CD4-positive, alpha-beta T cell treated with Interferon alpha-2 for 1 hour (primary cell): ENCODE measurements around the gene GLI1.
"Not testable (repeated sequence)": the region's sequence is repeated elsewhere in the genome, so short reads cannot be mapped to it uniquely, and the experiment has no call there.

Experiments used
- DNase-seq, 2 donors: peaks; one replicate each; pipeline ENCODE4 v3.0.0-alpha.2; 2020 to 2022

GLI1 gene

GRCh38 chr12:57441846-57442427 is 17.6 kb upstream of the GLI1 start:
- DNase-seq: no peak

- DNase-seq: not testable (repeated sequence)
These were observed 15.2 kb upstream of the GLI1 start for GRCh38 chr12:57444337-57444736.

- DNase-seq: no peak
These were observed 14.8 kb upstream of the GLI1 start for GRCh38 chr12:57444744-57445143.

- DNase-seq: no peak
These were observed 13.2 kb upstream of the GLI1 start for GRCh38 chr12:57446292-57446960.

DNA sequence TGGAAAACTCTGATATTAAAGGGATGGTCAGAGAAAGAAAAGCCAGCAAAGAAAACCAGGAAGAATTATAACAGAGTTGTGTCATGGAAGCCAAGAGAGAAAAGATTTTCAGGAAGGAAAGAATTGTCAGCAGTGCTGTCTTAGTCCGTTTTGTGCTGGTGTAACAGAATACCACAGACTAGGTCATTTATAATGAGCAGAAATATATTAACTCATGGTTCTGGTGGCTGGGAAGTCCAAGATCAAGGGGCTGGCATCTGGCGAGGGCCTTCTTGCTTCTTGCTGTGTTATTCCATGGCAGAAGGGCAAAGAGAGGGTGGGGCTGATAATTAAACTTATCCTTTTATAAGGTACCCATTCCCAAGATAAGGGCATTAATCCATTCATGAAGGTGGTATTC is 10.9 kb upstream of the GLI1 start:
- DNase-seq: no peak

GRCh38 chr12:57449375-57449774 is 10.2 kb upstream of the GLI1 start:
- DNase-seq: no peak

GRCh38 chr12:57450057-57450456 is 9.5 kb upstream of the GLI1 start:
- no peak for DNase-seq

DNA sequence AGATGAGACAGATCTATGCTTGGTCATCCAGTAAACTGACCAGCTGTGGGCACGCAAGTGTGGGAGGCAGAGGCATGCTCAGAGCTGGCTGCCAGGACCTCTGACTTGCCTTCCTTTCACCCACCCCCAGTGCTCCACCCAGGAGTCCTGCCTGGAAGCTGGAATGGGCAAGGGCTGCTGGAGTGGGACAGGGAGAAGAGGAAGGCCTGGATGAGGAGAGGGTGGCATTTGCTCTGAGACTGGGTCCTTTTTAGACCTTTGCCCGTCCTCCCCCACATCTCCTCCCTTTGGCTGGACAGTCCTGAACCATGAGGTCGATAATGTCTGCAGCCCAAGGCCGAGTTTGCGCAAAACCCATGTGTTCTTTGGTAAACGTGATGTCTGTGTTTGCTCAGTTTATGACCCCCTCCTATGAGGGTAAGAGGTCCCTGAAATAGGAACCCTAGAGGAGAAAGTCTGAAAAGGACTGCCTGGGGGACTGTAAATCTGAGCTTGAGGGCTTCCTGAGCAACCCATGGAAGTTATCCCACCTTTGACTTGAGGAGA is 8.3 kb upstream of the GLI1 start:
- no peak for DNase-seq

DNA sequence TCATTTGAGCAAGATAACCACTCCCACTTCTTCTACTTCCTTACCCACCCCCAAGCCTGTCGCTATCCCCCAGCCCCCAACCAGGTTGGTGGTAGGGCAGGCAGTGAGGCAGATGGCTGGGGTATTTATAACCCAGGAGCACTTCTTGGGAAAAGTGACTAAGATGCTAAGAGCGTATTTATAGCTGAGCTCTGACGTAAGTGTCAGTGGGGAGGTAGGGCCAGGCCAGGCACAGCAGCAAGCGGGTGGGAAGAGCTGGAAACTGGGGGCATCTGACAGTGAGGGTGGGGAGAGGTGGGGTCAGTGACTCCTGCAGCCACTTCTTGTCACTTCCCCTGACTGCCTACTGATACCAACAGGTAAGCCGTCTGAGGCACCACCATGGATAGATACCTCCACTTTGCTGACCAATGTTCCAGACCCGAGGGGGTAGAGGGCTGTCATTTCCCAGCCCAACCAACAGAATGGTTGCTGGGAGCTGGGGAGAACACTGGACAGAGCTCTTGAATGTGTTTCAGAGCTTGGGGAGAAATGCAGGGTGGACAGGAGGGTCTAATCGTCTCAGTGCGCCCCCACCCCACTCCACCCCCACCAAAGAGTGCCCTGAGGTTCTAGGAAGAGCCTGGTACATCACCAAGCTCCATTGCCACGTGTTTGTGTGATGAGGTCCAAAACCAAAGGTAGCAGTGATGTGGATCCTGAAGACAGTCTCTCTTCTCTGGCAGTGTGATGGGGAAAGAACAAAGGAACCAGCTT is 7.2 kb upstream of the GLI1 start:
- DNase-seq: no peak

DNA sequence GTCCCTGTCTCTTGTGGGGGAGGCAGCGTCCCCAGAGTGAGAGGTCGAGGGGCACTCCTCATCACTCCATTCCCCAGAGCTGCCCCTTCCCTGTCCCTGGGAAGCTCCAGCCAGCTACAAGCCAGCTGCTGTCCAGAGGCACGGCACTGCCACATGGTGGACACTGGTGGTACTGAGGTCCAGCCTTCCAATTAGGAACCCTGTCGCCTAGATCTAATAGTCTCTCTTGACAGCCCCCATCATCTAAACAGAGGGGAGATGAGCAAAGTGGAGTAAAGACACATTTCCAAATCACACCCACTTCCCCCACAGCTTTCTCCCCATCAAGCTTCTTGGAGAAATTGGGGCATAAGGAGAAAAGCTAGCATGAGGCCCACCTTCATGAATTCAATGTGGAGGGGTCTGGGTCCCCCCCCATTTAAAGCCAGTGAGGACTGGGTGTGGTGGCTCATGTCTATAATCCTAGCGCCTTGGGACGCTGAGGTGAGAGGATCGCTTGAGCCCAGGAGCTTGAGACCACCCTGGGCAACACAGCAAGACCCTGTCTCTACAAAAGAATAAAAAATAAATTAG is 6.6 kb upstream of the GLI1 start:
- peak; percentile 46 to 55 for DNase-seq

DNA sequence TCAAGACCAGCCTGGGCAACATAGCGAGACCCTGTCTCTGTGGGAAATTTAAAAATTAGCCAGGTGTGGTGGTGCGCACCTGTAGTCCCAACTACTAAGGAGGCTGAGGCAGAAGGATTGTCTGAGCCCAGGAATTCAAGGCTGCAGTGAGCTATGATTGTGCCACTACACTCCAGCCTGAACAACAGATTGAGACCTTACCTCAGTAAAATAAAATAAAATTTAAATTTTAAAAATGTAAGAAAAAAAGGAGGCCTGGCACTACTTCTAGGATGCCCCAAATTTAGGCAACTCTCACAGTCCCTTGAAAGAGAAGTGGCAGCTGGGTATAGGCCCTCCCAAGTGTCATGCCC is 5.4 kb upstream of the GLI1 start:
- no peak for DNase-seq

GRCh38 chr12:57454566-57455373 is 4.8 kb upstream of the GLI1 start, which contains the start of gene INHBE:
Gene INHBE (plus strand): TSS chr12:57455307. CDS start chr12:57455537, 230 bp downstream.
- no peak for DNase-seq

GRCh38 chr12:57455374-57456144 is 4.0 kb upstream of the GLI1 start:
- no peak for DNase-seq

DNA sequence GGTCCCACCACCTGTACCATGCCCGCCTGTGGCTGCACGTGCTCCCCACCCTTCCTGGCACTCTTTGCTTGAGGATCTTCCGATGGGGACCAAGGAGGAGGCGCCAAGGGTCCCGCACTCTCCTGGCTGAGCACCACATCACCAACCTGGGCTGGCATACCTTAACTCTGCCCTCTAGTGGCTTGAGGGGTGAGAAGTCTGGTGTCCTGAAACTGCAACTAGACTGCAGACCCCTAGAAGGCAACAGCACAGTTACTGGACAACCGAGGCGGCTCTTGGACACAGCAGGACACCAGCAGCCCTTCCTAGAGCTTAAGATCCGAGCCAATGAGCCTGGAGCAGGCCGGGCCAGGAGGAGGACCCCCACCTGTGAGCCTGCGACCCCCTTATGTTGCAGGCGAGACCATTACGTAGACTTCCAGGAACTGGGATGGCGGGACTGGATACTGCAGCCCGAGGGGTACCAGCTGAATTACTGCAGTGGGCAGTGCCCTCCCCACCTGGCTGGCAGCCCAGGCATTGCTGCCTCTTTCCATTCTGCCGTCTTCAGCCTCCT is 3.4 kb upstream of the GLI1 start:
- peak; percentile 57 to 71 for DNase-seq

DNA sequence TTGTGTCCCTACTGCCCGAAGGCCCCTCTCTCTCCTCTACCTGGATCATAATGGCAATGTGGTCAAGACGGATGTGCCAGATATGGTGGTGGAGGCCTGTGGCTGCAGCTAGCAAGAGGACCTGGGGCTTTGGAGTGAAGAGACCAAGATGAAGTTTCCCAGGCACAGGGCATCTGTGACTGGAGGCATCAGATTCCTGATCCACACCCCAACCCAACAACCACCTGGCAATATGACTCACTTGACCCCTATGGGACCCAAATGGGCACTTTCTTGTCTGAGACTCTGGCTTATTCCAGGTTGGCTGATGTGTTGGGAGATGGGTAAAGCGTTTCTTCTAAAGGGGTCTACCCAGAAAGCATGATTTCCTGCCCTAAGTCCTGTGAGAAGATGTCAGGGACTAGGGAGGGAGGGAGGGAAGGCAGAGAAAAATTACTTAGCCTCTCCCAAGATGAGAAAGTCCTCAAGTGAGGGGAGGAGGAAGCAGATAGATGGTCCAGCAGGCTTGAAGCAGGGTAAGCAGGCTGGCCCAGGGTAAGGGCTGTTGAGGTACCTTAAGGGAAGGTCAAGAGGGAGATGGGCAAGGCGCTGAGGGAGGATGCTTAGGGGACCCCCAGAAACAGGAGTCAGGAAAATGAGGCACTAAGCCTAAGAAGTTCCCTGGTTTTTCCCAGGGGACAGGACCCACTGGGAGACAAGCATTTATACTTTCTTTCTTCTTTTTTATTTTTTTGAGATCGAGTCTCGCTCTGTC is 2.7 kb upstream of the GLI1 start:
- no peak for DNase-seq

- DNase-seq: no peak
These were observed 925 bp upstream of the GLI1 start for GRCh38 chr12:57458665-57459054.

GRCh38 chr12:57459055-57459749 is 383 bp upstream of the GLI1 start:
- DNase-seq: peak; percentile 95 to 96

DNA sequence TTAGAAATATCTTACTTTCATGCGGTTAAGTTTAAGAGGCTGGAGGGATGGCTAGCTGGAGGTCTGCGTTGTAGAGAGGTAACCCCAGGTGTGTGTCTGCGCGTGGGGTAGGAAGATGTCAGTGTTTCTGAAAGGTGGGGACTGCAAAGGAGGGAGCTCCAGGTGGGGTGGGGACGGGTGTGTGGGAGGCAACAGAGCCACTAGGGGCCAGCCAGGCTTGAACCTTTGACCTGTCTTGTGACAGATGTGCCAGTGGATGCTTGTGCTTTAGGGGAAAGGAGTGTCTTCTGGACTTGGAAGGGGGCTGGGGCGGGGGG is 841 bp downstream of the GLI1 start:
- peak in 1 of 2 donors; percentile 36 for DNase-seq

- DNase-seq: no peak
These were observed 1.3 kb downstream of the GLI1 start for GRCh38 chr12:57460841-57461275.

GRCh38 chr12:57461276-57461916 is 1.8 kb downstream of the GLI1 start:
- DNase-seq: peak; percentile 43 to 56
